ENCODE results near the gene OR7A17.

DNA sequence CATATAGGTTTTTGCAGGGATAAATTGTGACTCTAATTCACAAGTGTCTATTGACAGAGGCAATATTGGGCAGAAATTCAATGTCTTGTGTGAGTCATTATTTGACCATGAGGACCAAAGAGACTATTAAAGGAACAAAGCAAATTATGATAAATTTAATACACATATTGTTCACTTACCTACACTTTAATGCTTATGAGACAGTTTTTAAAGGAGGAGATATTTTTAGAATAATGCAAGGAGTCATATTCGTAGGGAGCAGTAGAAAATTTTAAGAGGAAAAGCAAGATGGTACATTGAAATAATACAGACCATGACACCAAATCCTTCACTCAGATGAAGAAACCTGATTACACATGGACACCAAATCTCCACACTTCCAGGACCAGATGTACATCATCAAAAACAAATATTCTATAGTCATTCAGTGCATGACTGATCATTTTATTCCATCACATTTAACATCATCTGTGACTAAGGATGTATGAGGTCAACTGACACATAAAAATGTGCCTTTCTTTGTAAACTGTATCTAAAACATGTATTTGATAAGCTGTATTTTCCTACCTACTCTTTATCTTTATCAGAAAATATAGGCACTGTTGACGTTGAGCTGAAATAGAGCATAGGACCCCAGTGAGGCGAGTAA lies 4.2 kb upstream of the OR7A17 start:
- TF ChIP-seq CTCF (conservative IDR thresholded peaks at IDR 0.05; ENCODE audit: low read length) (no peak), EZH2phosphoT487 (IDR thresholded peaks at IDR 0.05; ENCODE audit: borderline replicate concordance) (no peak)
